ENCODE results near the gene EGFR.

- peak; percentile 20 to 65 (median 57) for TF ChIP-seq CTCF (IDR thresholded peaks at IDR 0.05)
- TF ChIP-seq POLR2A (IDR thresholded peaks at IDR 0.05): no peak
These were observed 231.5 kb downstream of the EGFR start for GRCh38 chr7:55250313-55250712.
